DMS 273 treated with DMSO at 0.1 percent for 48 hours (cell line): Measurements from ENCODE around the gene KCNQ1.

Source experiments
- DNase-seq: peaks from one replicate; lab custom pipeline; 2025; lab: John Stamatoyannopoulos, UW

Gene KCNQ1

DNA sequence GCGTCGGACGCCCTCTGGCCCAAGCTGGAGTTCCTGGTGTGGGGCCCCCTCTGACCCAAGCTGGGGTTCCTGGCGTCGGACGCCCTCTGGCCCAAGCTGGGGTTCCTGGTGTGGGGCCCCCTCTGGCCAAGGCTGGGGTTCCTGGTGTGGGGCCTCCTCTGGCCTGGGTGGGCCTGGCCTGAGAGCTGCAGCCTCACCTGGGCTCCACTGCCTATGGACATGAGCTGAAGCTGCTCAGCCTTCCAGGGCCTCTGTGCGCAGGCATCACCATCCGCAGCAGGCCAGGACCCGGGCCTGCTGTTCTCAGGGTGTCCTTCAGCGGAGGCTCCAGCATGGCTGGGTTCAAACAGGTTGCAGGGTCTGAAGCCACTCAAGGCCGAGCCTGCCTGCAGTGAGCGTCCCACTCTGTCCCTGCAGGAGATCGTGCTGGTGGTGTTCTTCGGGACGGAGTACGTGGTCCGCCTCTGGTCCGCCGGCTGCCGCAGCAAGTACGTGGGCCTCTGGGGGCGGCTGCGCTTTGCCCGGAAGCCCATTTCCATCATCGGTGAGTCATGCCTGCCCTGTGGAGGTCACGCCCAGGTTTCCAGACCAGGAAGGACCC, 125.5 kb downstream of the KCNQ1 start:
- no peak for DNase-seq

DNA sequence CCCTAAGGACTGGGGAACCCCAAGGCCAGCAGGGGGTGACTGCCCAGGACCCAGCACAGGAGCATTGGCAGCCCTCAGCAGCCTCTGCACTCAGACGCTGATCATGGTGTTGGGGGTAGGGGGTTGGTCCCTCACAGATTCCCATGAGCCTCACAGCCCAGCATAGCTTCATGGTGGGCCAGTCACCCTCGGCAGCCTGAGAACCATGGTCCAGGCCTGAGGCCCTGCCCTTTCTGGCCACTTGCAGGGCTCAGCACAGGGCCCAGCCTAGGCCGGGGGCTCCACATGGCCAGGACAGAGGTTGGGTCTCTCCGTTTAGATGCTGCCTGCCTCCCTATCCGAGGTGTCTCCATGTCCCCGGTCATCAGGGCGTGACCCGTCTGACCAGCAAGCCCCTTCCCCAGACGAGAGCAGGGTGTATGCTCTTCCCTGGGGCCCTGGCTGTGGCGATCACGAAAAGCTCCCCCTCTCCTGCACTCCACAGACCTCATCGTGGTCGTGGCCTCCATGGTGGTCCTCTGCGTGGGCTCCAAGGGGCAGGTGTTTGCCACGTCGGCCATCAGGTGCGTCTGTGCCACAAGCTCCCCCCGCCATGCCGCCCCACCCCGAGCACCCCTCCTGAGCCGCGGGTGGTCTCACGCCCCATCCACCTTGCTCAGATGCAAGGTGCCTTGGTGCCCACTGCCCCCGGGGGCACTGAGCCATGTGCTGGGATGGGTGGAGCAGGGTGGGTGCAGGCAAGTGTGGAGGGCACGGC, 126.2 kb downstream of the KCNQ1 start:
- DNase-seq, result no peak

DNA sequence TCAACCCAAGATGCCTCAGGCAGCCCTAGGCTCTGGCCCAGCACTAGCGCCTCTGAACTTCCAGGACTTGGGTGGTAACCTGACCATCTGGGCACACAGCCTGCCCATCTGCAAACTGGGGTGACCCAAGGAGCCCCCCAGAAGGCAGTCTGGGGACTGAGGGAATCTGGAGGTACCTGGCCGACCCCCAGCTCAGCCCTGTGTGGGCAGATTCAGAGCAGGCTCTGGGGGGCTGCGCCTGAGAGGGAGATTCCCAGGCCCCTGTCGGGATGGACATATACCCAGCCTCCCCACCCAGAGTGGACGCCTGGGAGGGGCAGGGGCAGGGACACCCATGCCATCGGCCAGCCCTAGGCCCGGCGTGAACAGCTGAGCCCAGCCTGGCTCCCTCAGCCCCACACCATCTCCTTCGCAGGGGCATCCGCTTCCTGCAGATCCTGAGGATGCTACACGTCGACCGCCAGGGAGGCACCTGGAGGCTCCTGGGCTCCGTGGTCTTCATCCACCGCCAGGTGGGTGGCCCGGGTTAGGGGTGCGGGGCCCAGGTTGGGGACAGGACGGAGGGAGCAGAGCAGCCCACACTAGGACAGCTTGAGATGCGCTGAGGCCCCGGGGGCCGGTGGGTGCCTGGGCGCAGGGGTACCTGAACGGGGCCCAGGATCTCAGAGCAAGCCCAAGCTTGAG, 126.9 kb downstream of the KCNQ1 start:
- DNase-seq, result no peak

DNA sequence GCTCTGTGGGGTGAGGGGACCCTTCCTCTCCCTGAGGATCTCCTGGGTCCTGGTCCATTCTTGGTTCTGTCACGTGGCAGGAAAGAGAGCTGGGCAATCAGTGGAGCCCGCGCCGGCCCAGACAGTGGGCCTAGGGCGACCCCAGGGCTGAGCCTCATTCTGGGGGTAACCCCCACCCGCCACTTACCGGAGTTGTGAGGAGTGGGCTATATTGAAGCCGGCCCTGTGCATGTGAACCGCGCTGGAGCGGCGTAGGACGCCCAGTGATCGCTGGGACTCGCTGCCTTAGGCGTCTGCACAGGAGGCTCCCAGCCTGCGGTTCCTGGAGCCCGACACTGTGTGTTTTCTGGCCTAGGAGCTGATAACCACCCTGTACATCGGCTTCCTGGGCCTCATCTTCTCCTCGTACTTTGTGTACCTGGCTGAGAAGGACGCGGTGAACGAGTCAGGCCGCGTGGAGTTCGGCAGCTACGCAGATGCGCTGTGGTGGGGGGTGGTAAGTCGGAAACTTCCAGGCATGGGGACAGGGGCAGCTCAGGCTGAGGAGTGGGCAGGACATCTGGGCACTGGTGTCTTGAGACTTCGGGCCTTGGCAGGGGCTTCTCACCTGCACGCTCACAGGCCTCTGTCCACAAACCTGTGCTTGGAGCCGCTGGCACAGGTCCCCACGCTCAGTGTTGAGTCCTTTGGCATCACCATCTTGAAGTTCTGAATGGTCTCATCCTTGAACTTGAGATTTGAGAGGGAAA, 127.9 kb downstream of the KCNQ1 start:
- no peak for DNase-seq

DNA sequence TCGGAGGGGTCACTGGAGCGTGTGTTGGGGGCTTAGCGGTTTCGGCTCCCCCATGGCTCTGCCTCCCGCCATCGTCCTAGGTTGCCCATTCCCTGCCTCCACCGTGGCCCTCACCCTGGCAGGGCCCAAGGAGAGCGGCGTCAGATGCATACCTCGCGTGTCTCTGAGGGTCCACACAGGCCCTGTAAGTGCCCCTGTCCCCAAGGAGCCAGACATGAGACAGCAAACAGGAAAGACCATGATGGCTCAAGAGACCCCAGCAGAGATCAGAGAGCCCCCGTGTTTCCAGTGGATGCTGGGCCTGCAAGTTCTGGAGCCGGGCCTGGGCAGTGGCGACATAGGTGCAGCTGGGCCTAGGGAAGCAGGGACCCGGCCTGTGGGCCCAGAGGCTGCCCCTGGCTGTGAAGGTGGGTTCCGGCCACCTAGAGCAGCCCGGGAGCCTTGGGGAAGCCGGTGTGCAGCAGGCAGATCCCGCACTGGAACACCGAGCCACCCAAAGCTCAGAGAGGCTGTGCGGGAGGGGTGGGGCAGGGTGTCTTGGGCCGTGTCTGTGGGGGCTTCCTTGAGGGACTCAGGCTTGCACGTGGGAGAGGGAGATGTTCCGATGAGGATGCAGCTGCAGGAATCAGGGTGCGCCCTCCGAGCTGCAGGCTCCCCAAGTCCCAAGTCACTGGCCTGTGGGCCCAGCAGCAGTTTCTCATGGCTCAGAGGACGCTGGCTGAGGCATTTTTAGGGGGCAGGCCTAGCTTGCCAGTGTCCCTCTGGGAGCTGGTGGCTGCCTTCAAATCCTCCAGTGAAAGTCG, 128.6 kb downstream of the KCNQ1 start:
- DNase-seq, result no peak

DNA sequence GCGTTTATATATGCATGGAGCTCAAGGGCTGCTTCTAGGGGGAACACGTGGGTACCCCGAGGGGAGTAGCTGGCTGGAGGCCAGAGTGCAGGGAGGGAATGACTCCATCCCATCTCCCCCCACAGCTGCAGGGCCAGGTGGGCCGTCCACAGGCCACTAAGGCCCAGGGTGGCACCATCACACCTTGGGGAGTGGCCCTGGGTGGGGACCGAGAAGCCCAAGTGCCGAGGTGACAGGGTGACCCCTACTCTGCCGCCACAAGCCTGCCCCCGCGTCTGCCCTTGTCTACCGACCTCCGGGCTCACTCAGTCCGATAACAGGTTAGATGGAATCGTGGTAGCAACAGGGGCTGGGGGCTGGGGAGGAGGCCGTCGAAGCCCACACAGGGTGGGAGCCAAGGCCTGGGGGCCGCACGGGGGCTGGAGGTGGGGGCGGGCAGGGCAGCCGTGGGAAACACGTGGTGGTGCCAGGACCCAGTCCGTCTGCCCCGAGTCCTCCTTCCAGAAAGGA, 129.3 kb downstream of the KCNQ1 start:
- DNase-seq, result no peak

DNA sequence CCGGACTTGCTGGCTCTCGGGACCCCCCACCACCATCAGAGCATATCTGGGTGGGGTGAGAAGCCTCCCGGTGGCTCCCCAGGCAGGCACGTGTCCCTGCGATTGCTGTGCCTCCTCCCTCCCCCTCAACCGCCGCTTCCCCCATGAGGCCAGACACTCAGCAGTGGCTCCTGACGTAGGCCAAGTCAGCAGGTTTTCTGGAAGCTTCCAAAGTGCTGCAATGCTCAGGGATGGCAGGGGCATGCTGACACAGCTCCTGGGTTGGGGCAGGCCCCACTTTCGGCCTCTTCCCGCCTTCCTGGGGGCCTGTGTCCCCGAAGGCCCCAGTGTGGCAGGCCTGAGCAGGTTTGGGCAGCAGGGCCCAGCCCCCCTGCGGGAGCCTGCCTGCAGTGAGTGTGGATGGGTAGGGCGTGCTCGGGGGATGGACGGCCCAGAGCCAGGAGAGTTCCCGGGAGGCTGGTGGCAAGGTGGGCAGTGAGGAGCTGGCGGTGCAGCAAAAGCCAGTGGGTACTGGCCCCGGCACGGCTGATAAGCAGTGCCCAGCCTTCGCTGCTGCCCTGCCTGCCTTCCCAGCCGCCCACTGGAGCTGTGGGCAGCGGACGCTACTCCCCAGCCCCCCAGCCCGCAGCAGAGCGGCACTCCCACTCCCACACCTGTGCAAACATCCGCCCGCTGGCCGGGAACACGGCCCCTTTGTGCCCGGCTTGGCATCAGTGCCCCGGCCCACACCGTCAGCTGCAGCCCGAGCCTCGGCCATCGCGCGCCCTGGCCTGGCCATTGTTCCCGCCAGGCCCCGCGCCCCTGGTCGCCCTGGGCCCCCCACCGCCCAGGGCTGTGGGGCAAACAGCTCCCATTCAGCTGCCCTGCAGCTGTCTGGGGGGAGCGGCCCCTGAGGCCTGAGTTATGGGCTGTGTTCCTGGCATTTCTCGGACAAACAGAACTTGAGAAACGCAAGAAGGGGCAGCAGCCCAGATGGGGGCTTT, 130.0 kb downstream of the KCNQ1 start:
- DNase-seq, result no peak

DNA sequence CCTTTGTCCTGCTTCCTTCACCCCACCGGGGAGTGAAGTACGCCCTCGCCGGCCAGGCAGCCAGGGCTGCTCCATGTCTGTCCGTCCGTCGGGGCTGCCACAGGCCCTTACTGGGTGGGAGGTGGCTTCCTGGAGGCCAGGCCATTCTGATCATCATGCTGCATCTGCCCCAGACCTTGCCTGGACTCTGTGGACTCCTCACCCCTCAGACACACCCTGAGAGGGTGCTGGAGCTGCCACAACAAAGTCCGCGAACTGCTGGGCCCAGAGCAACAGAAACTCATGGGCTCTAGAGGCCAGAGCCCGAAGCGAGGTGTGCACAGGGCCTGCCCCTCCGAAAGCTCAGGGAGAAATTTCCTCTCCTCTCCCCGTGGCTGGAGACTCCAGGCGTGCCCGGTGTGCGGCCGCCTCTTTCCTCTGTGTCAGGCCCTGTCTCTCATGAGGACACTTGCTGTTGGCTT, 130.8 kb downstream of the KCNQ1 start:
- no peak for DNase-seq

DNA sequence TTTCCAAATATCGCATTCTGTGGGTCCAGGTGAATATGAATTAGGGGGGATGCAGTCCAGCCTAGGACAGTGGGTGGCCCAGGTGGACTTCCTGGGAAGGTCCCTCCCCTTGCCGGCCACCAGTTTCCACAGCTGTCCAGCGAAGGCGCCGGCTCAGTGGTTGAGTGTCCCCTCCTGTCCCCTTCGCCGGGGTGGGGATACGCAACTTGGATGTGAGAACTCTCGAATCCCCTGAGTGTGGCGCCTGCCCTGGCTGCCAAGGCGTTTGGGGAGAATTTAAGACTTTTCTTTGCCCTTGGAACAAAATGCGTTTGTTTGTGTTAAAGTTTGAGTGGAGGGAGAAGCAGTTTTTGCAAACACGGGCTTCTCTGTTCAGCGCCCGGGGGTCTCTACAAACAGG, 131.3 kb downstream of the KCNQ1 start:
- DNase-seq, result no peak

DNA sequence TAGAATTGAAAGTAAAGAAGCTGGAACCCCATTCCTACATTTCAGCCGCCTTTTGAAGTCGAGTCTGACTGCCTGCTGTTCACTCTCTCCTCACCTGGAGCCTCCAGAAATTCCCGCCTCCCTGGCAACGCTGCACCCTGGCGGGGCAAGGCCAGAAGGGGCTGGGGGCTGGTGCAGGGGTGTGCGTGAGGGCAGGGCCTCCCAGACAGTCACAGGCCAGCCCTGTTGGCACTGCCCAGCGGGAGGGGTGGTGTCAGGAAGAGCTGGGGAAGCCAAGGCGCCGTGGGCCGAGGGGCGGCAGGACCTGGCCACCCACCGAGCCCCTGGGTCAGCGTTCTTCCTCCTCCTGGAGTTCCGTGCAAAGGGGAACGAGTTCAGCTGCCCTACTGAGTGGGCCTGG, 131.7 kb downstream of the KCNQ1 start:
- no peak for DNase-seq

DNA sequence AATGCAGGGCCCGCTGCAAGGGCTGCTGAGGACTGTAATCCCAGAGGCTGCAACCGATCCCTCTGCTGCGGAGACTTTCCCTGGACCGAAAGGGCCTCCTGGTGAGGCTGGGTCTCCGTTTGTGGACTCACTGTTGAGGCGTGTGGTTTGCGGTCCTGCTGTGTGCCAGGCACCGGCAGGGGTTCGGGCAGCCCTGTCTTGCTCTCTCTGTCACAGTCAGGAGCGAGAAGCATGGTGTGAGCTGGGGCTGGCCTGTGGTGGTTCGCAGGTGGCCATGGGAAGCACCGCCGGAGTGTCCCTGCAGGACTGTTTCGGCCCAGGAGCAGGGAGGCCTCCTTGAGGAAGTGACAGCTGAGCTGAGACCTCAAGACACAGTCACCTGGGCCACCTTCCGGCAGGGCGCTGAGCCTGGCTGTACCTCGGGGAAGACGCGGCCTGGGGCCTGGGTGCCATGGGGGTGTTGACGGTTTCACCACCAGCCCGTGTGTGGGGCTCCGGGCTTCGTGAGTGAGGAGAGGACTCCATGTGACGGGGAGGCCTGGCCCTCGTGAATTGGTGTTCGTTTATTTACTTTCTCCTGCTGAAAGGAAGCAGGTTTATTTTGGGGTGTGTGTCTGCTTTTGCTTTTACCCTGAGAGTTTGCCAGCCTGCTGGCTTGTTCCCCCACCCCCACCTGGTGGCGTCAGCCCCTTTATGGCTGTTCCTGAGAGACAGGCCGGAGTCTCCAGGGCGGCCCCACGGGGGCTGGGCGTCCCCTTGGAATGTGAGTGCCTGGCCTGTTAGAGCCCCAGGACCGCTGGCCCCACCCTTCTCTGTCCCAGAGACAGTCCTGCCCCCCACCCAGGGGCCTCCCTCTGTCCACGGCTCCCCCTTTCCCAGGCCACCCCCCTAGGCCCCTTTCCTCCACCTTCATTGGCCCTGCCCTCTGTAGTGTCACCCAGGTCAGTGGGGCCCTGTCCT, 132.5 kb downstream of the KCNQ1 start:
- DNase-seq, result no peak

DNA sequence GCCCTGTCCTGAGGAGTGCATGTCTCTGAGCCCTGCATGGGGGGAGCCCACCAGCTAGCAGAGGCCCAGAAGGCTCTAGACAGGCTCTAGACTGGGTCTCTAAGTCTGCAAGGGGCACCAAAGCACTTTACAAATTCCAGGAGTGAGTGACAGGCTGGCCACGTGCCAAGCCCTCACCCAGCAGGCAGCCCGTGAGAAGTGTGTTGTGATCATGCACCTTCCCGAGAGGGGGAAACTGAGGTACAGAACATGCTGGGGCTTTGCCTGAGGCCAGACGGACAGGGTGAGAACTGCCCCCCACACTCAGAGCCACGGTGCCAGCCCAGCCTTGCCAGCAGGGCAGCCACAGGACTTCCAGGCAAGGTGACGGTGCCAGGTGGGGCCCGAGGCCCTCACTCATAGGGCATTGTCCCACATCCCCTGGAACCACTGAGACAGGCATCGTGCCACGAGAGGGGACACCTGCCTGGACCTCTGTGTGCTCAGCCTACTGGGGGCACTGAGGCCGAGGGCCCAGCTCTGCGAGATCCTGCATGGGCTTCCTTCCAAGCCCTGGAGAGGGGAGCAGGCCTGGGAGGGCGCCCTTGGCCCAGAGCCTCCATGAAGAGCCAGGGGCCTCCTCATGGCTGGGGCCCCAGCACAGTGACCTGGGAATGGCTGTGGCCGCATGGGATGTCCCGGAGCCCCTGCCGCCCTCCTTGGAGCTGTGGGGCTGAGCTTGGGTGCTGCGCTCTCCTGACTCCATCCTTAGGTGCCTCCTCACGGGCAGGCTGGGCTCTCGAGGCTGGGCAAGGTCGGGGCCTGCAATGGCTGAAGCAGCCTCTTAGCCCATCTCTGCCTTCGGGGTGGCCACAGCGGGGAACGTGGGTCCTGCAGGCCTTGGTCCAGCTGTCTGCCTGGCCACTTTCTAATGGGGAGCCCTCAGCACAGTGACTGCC, 133.5 kb downstream of the KCNQ1 start:
- DNase-seq, result no peak

DNA sequence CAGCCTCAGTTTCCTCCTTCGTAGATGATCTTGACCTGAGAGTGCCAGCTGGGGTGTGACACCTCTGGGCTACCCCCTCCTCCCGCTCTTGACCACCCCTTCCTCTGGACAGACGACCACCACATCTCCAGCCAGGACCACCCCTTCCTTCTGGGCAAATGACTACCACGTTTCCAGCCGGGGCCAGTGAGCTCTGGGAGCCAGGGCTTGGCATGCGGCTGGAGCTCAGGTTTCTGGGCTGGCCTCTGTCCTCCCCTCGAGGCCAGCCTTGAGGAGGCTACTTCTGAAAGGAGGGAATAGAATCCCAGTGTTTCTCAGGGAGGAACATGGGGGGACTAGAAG, 134.1 kb downstream of the KCNQ1 start:
- DNase-seq, result no peak

DNA sequence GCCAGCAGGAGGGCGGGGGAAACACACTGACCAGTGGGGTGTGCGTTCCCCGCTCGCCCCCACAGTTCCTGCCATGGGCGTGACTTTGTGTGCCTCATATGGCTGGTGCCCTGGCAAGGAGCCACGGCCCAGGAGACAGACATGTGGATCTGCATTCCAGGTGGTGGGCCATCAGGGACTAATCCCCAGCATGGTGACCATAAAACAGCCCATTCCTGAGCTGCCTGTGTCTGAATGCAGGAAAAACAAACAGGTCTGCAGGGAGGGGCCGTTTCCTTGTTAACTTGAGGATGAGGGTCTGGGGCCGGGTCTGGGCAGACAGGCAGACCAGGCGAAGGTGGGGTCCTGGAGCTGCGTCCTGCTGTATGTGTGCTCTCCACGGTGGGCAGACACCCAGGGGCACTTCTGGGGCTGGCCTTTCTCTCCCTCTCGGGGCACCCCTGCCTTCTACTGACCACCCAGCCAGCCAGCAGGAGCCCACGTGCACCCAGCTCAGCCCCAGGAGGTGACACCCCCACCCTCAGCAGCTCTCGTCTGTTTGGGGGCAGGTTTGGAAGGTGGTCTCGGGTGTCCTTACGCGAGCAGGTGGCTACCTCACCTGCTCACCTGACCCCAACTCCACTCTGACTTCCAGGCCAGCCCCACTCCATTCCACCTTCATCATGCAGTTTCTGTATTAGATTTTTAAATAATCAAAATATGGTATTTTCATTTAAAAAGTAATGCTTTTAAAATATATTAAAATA, 134.7 kb downstream of the KCNQ1 start:
- DNase-seq, result no peak

DNA sequence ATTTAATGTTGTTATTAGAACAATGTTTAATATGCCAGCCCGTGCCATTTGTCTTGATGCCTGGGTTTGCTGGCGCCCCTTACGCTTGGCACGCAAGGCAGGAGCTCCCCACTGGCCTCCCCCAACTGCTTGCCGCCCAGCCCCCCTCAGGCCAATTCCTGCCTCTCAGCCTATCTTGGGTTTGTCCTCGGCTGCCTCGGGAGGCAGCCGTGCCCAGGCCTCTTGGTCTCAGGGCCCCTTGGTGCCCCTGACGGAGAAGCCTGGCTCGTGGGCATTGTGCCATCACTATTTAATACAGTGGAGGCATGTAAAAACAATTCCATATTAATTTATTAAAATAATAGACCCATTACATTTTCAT, 135.2 kb downstream of the KCNQ1 start:
- DNase-seq, result no peak

DNA sequence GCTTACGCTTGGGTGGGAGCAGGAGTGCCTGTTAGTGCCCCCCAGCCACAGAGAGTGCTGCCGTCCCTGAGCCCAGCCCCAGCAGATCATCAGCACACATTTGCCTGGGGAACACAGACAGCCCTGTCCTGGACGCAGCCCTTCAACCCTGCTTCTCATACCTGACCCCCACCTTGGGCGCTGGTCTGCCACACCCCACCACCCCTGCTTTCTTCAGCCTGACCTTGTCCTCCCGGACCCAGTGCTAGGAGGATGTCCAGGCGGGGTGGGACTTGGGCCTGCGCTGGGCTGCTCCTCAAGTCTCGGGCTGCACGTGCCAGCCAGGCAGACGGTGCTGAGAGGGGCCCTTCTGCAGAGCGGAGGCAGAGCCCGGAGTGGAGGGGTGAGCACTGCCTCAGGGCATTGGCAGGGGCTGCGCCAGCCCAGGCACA, 135.8 kb downstream of the KCNQ1 start:
- no peak for DNase-seq

DNA sequence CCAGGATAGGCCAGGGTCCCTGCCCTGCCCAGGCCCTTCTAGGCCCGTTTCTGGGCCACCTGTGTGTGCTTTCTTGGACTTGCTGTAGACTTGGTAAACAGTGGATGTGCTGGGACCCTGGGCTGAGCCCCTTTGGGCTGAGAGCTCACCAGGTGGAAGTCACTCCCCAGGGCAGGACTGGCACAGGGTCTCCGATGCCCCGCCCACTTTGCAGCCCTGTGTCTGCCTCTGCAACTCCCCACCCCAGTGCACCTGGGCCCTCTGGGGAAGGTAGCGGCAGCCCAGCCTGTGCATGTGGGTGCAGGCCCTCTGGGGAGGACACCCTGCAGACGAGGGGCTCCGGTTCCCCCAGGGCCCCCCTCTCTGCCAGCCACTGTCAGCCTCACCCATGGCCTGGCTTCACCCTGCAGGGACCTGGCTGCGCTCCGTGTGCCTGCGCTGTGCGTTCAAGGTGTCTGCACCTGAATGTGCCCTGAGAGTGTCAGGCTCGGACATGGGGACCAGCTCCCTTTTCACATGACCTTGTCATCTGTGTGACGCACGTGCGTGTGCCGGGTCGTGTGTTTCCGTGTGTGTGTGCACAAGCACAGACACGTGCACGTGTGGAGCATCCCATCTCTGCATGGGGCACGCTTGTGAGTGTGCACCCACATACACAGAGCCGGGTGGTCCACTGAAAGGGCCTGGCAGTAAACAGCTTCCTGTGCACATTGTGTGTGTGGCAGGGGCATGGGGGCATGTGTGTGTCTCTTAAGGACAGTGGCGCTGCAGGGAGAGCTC, 136.5 kb downstream of the KCNQ1 start:
- DNase-seq, result no peak
